IMR-90 (cell line): Measurements from ENCODE around the gene CST11. TPM values are rescaled to one million over a fixed set of nuclear protein-coding genes. Genes with fewer than 3 reads are reported as not detected.

Experiments used
- ATAC-seq: fragments of 200-7000 bp; cut with Tn5 transposase; 2 replicates; pipeline ENCODE4 v1.9.1; 2020; ENCODE audit warnings: low read depth, mild to moderate bottlenecking, moderate library complexity
- BruUV-seq: library from RNA; stranded (reverse); fragments of 400-500 nt; replicated peaks from 2 replicates; lab custom pipeline; 2021; lab: Mats Ljungman, UMichigan
- CTCF ChIA-PET: fragments of 300-600 bp; formaldehyde crosslinking; extraction: SDS; loops from one replicate; lab custom pipeline; 2021; ENCODE audit warnings: antibody characterized with exemption; lab: Yijun Ruan, JAX
- POLR2A ChIA-PET: fragments of 300-600 bp; sonication (Branson Sonifier 250); formaldehyde crosslinking; loops from one replicate; lab custom pipeline; 2022; ENCODE audit warnings: antibody characterized with exemption; ENCODE audit not compliant: unreplicated experiment; lab: Charles Lee
- DNase-seq: peaks from one replicate; pipeline ENCODE4 v3.0.0; 2013
- H2AFZ ChIP-seq: replicated peaks from 2 replicates; pipeline ENCODE3; 2013; ENCODE audit warnings: low read length, mild to moderate bottlenecking; ENCODE audit not compliant: poor library complexity
- H2AK5ac ChIP-seq: 2 replicates; pipeline ENCODE4 v1.6.1; 2013; ENCODE audit warnings: low read depth, low read length, inconsistent platforms
- H2AK9ac ChIP-seq: replicated peaks from 2 replicates; pipeline ENCODE3; 2013; ENCODE audit warnings: mild to moderate bottlenecking, low read depth, low read length, moderate library complexity; ENCODE audit not compliant: poor library complexity
- H2BK120ac ChIP-seq: 2 replicates; pipeline ENCODE4 v1.6.1; 2013; ENCODE audit warnings: low read depth, low read length, inconsistent platforms
- H2BK15ac ChIP-seq: 3 replicates; pipeline ENCODE4 v1.6.1; 2013; ENCODE audit warnings: low read depth, low read length, inconsistent platforms
- H2BK20ac ChIP-seq: 2 replicates; pipeline ENCODE4 v1.6.1; 2013; ENCODE audit warnings: low read depth, mild to moderate bottlenecking, inconsistent platforms, low read length, moderate library complexity
- H2BK5ac ChIP-seq: 2 replicates; pipeline ENCODE4 v1.6.1; 2013; ENCODE audit warnings: mild to moderate bottlenecking, low read depth, low read length, inconsistent platforms; ENCODE audit not compliant: poor library complexity, severe bottlenecking
- H3K14ac ChIP-seq: replicated peaks from 2 replicates; pipeline ENCODE4 v1.6.1; 2013; ENCODE audit warnings: low read depth, low read length, inconsistent platforms
- H3K18ac ChIP-seq: 2 replicates; pipeline ENCODE4 v1.6.1; 2013; ENCODE audit warnings: low read depth, low read length, control low read depth
- H3K23ac ChIP-seq: 2 replicates; pipeline ENCODE4 v1.6.1; 2013; ENCODE audit warnings: low read depth, low read length, inconsistent platforms
- H3K27ac ChIP-seq: 2 replicates; pipeline ENCODE4 v1.5.1; 2013; ENCODE audit warnings: mild to moderate bottlenecking, control low read depth, low read length; ENCODE audit not compliant: insufficient read depth
- H3K27me3 ChIP-seq: 2 replicates; pipeline ENCODE4 v1.6.1; 2013; ENCODE audit warnings: low read length; ENCODE audit not compliant: control insufficient read depth, insufficient read depth
- H3K36me3 ChIP-seq: 2 replicates; pipeline ENCODE4 v1.6.1; 2013; ENCODE audit warnings: low read length, mixed read lengths; ENCODE audit not compliant: control insufficient read depth, insufficient read depth
- H3K4ac ChIP-seq: 2 replicates; pipeline ENCODE4 v1.6.1; 2013; ENCODE audit warnings: low read depth, low read length, inconsistent platforms
- H3K4me1 ChIP-seq: 2 replicates; pipeline ENCODE4 v1.6.1; 2013; ENCODE audit warnings: low read length, mixed read lengths; ENCODE audit not compliant: control insufficient read depth, insufficient read depth
- H3K4me2 ChIP-seq: 2 replicates; pipeline ENCODE4 v1.6.1; 2013; ENCODE audit warnings: low read depth, mild to moderate bottlenecking, control low read depth, low read length, moderate library complexity
- H3K4me3 ChIP-seq: 2 replicates; pipeline ENCODE4 v1.5.1; 2013; ENCODE audit warnings: low read depth, mild to moderate bottlenecking, control low read depth, low read length, moderate library complexity; ENCODE audit not compliant: insufficient read depth
- H3K56ac ChIP-seq: 2 replicates; pipeline ENCODE4 v1.6.1; 2013; ENCODE audit warnings: low read length, inconsistent platforms; ENCODE audit not compliant: insufficient read depth; ENCODE audit errors: extremely low read depth
- H3K79me1 ChIP-seq, 2 experiments: 2 replicates each; pipeline ENCODE4 v1.6.1; 2013; ENCODE audit warnings: low read length in 2 of 2, inconsistent platforms in 1 of 2, low read depth in 1 of 2
- H3K9ac ChIP-seq: 2 replicates; pipeline ENCODE4 v1.6.1; 2013; ENCODE audit warnings: low read depth, low read length, control low read depth
- H3K9me1 ChIP-seq: 2 replicates; pipeline ENCODE4 v1.6.1; 2013; ENCODE audit warnings: low read length, inconsistent platforms; ENCODE audit not compliant: insufficient read depth
- H3K9me3 ChIP-seq: 2 replicates; pipeline ENCODE4 v1.6.1; 2013; ENCODE audit warnings: low read length; ENCODE audit not compliant: control insufficient read depth, insufficient read depth
- H4K20me1 ChIP-seq: 2 replicates; pipeline ENCODE4 v1.6.1; 2013; ENCODE audit warnings: low read length, inconsistent platforms; ENCODE audit not compliant: insufficient read depth
- H4K5ac ChIP-seq: 2 replicates; pipeline ENCODE4 v1.6.1; 2013; ENCODE audit warnings: mild to moderate bottlenecking, low read depth, low read length, control low read depth
- H4K8ac ChIP-seq, 2 experiments: 2 replicates each; pipeline ENCODE4 v1.6.1; 2013; ENCODE audit warnings: low read depth in 2 of 2, low read length in 2 of 2, control low read depth in 1 of 2, inconsistent platforms in 1 of 2
- H4K91ac ChIP-seq: 2 replicates; pipeline ENCODE4 v1.6.1; 2013; ENCODE audit warnings: low read depth, low read length, inconsistent platforms; ENCODE audit not compliant: insufficient read depth
- CTCF ChIP-seq: conservative IDR thresholded peaks from 2 replicates; pipeline ENCODE4 v1.5.1; 2012; ENCODE audit warnings: mild to moderate bottlenecking, low read depth, low read length, improper control_type of control experiment
- MAZ ChIP-seq: IDR thresholded peaks from 2 replicates; pipeline ENCODE4 v1.6.1; 2012; ENCODE audit warnings: low read depth, mild to moderate bottlenecking, low read length, improper control_type of control experiment, moderate library complexity, borderline replicate concordance
- POLR2A ChIP-seq: IDR thresholded peaks from 2 replicates; pipeline ENCODE4 v1.6.1; 2012; ENCODE audit warnings: mild to moderate bottlenecking, low read depth, low read length
- RAD21 ChIP-seq: IDR thresholded peaks from 2 replicates; pipeline ENCODE4 v1.6.1; 2012; ENCODE audit warnings: low read length, improper control_type of control experiment
- RCOR1 ChIP-seq: IDR thresholded peaks from 2 replicates; pipeline ENCODE4 v1.6.1; 2012; ENCODE audit warnings: mild to moderate bottlenecking, low read length, improper control_type of control experiment; ENCODE audit not compliant: insufficient replicate concordance
- SMC3 ChIP-seq: fragments of 150-350 bp; IDR thresholded peaks from 2 replicates; pipeline ENCODE4 v1.6.1; 2016; ENCODE audit warnings: low read depth, mild to moderate bottlenecking, antibody characterized with exemption, low read length, moderate library complexity
- USF2 ChIP-seq: fragments of 150-350 bp; IDR thresholded peaks from 2 replicates; pipeline ENCODE4 v1.6.1; 2017; ENCODE audit warnings: mild to moderate bottlenecking, antibody characterized with exemption, low read length, low read depth
- WGBS, 2 experiments: methylation state at CpG; one replicate each; pipeline versions ENCODE4 v1.1.5 to v1.1.7; 2013; ENCODE audit warnings: missing lambda C conversion rate in 2 of 2; ENCODE audit not compliant: insufficient read length in 1 of 2; ENCODE audit errors: extremely low coverage in 2 of 2; 5-methylcytosine and 5-hydroxymethylcytosine counted together
- dilution Hi-C: fragments of 300-500 bp; cut with HindIII; formaldehyde crosslinking; loops from one replicate; pipeline ENCODE4 v1.14.3; 2018; ENCODE audit warnings: low sequenced_read_pairs; ENCODE audit not compliant: unreplicated experiment
- in situ Hi-C: fragments of 300-500 bp; cut with MboI; formaldehyde crosslinking; loops from 3 replicates; pipeline ENCODE4 v1.14.3; 2019; ENCODE audit warnings: low sequenced_read_pairs, inconsistent platforms, mixed read lengths
- intact Hi-C: fragments of 100-400 bp; cut with micrococcal nuclease; formaldehyde crosslinking; loops from 2 replicates; pipeline ENCODE4 v1.10.0; 2022
- polyA plus RNA-seq, 3 experiments: library from polyadenylated mRNA; depleted of rRNA; stranded (reverse); fragments of >200 nt; gene quantifications; 2 replicates each; pipeline ENCODE4 v1.2.3, GENCODE V29; 2012; ENCODE audit warnings: low replicate concordance in 1 of 3
- total RNA-seq: library from RNA; depleted of rRNA; stranded (reverse); fragments of >200 nt; gene quantifications from 2 replicates; pipeline ENCODE4 v1.2.3, GENCODE V29; 2012
- TF ChIP-seq, protein P1 (sequence below): fragments of 150-350 bp; IDR thresholded peaks from 2 replicates; pipeline ENCODE4 v1.6.1; 2016; ENCODE audit warnings: low read depth, mild to moderate bottlenecking, low read length, moderate library complexity, borderline replicate concordance

The CST11 gene
- total and polyA plus RNA-seq, 2 of the 4 experiments (the other 2 are of a cell fraction): not detected

- Histone ChIP-seq H2BK15ac (no peak overlapping the region), H3K9me3 (no peaks in the 10 kb centered on the region), H4K8ac (no peak overlapping the region), H3K4me1 (no peaks in the 10 kb centered on the region), H3K18ac (no peak overlapping the region), H3K4ac (no peak overlapping the region), H3K4me2 (no peak overlapping the region), H3K56ac (no peak overlapping the region), H3K27me3 (no peaks in the 10 kb centered on the region), H2AK5ac (no peak overlapping the region), H2AK9ac (no peak overlapping the region), H2AFZ (no peak overlapping the region), H2BK20ac (no peak overlapping the region), H3K79me1 (no peaks in the 10 kb centered on the region), H4K91ac (no peak overlapping the region), H3K9ac (no peak overlapping the region), H2BK120ac (no peak overlapping the region), H3K36me3 (no peaks in the 10 kb centered on the region), H4K20me1 (no peaks in the 10 kb centered on the region), H4K5ac (no peak overlapping the region), H3K23ac (no peak overlapping the region), H3K9me1 (no peaks in the 10 kb centered on the region), H2BK5ac (no peak overlapping the region), H3K14ac (no peak overlapping the region), H3K27ac (no peak overlapping the region), H3K4me3 (no peak overlapping the region)
- ChIA-PET POLR2A (no interaction called here), CTCF (no interaction called here)
- in situ Hi-C loops: no loop called here
- ATAC-seq (no peak), DNase-seq (no peak)
- dilution Hi-C loops: no loop called here
- intact Hi-C loops: no loop called here
- no TSS peak for BruUV-seq
- no peak for TF ChIP-seq RAD21
- TF ChIP-seq POLR2A: no peak
- TF ChIP-seq, protein P1, sequence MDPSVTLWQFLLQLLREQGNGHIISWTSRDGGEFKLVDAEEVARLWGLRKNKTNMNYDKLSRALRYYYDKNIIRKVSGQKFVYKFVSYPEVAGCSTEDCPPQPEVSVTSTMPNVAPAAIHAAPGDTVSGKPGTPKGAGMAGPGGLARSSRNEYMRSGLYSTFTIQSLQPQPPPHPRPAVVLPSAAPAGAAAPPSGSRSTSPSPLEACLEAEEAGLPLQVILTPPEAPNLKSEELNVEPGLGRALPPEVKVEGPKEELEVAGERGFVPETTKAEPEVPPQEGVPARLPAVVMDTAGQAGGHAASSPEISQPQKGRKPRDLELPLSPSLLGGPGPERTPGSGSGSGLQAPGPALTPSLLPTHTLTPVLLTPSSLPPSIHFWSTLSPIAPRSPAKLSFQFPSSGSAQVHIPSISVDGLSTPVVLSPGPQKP: no peak
- no peak for TF ChIP-seq USF2
- TF ChIP-seq RCOR1: no peak
- no peak for TF ChIP-seq CTCF
- TF ChIP-seq MAZ: no peak
- no peak for TF ChIP-seq SMC3
- 67% methylated on average over 3 of the region's 3 CpGs; no CpG with 5 or more reads in 1 of the 2 experiments for WGBS, 2 experiments
These were observed 40.6 kb upstream of the CST11 start for GRCh38 chr20:23493172-23493772.
